B cell (primary cell): ENCODE data around the gene UBE2R2. TPM values are rescaled to one million over a fixed set of nuclear protein-coding genes. Genes with fewer than 3 reads are reported as not detected.

Experiments used
- ATAC-seq: fragments of 200-7000 bp; cut with Tn5 transposase; one replicate; pipeline ENCODE4 v1.10.0; 2021; ENCODE audit warnings: low read depth, mild to moderate bottlenecking, moderate number of reproducible peaks, moderate library complexity
- CTCF ChIA-PET: fragments of 350-600 bp; sonication (Branson Sonifier 250); formaldehyde crosslinking; loops from one replicate; lab custom pipeline; 2021; ENCODE audit warnings: antibody characterized with exemption, inconsistent platforms; lab: Charles Lee
- POLR2A ChIA-PET: fragments of 350-600 bp; sonication (Branson Sonifier 250); formaldehyde crosslinking; loops from one replicate; lab custom pipeline; 2021; ENCODE audit warnings: antibody characterized with exemption; lab: Charles Lee
- DNase-seq: peaks from one replicate; pipeline ENCODE4 v3.0.0; 2013
- H2AFZ ChIP-seq: 2 replicates; pipeline ENCODE4 v1.6.1; 2012; ENCODE audit warnings: mild to moderate bottlenecking, low read depth, low read length; ENCODE audit not compliant: insufficient read depth, poor library complexity, severe bottlenecking
- H3K27ac ChIP-seq, 2 donors: 1 replicate in 1 of 2; 2 replicates in 1 of 2; pipeline ENCODE4 v1.5.1; 2012 to 2013; ENCODE audit warnings: low read length in 2 of 2, mild to moderate bottlenecking in 2 of 2, moderate library complexity in 1 of 2
- H3K27me3 ChIP-seq, 4 experiments: fragments of 200-600 bp in 1 of 4; sonication (generic) in 1 of 4; replicated peaks in 1 of 4; 1 replicate in 2 of 4; 2 replicates in 2 of 4; pipeline versions ENCODE4 v1.6.1 to v1.7.0; 2013 to 2016; ENCODE audit warnings: low read length in 3 of 4, mild to moderate bottlenecking in 2 of 4, mixed read lengths in 1 of 4, moderate library complexity in 1 of 4; ENCODE audit not compliant: insufficient read depth in 4 of 4, control insufficient read depth in 3 of 4; ENCODE audit errors: control extremely low read depth in 1 of 4
- H3K36me3 ChIP-seq, 2 experiments: replicated peaks in 1 of 2; 1 replicate in 1 of 2; 2 replicates in 1 of 2; pipeline versions ENCODE4 v1.6.1 to v1.7.1; 2013; ENCODE audit warnings: low read length in 1 of 2; ENCODE audit not compliant: insufficient read depth in 2 of 2, control insufficient read depth in 1 of 2; ENCODE audit errors: control extremely low read depth in 1 of 2, extremely low read depth in 1 of 2
- H3K4me1 ChIP-seq, 2 donors: fragments of 200-600 bp in 1 of 2; sonication (generic) in 1 of 2; 1 replicate in 1 of 2; 2 replicates in 1 of 2; pipeline versions ENCODE4 v1.5.1 to v1.6.1; 2013 to 2017; ENCODE audit warnings: low read length in 2 of 2; ENCODE audit not compliant: control insufficient read depth in 2 of 2, insufficient read depth in 2 of 2
- H3K4me2 ChIP-seq: replicated peaks from 2 replicates; pipeline ENCODE3; 2012; ENCODE audit warnings: mild to moderate bottlenecking, low read depth, low read length; ENCODE audit not compliant: poor library complexity, severe bottlenecking
- H3K4me3 ChIP-seq, 5 experiments: fragments of 200-600 bp in 1 of 5; sonication (generic) in 1 of 5; 1 replicate in 3 of 5; 2 replicates in 2 of 5; pipeline versions ENCODE4 v1.5.1 to v1.7.0; 2011 to 2016; ENCODE audit warnings: low read length in 4 of 5, mild to moderate bottlenecking in 4 of 5, low read depth in 2 of 5, control low read depth in 1 of 5, moderate library complexity in 1 of 5; ENCODE audit not compliant: insufficient read depth in 1 of 5; ENCODE audit errors: control extremely low read depth in 1 of 5, extremely low read depth in 1 of 5
- H3K79me2 ChIP-seq: fragments of 200-600 bp; sonication (generic); one replicate; pipeline ENCODE4 v1.6.0; 2016; ENCODE audit warnings: low read length; ENCODE audit not compliant: control insufficient read depth, insufficient read depth
- H3K9ac ChIP-seq: fragments of 200-600 bp; sonication (generic); 2 replicates; pipeline ENCODE4 v1.6.1; 2017; ENCODE audit warnings: mild to moderate bottlenecking, low read length, moderate library complexity
- H3K9me3 ChIP-seq, 3 donors: one replicate each; pipeline versions ENCODE4 v1.6.1 to v1.7.1; 2013; ENCODE audit warnings: low read length in 2 of 3; ENCODE audit not compliant: control insufficient read depth in 2 of 3, insufficient read depth in 1 of 3; ENCODE audit errors: control extremely low read depth in 1 of 3
- H4K20me1 ChIP-seq: 2 replicates; pipeline ENCODE4 v1.6.0; 2012; ENCODE audit warnings: mild to moderate bottlenecking, low read length; ENCODE audit not compliant: insufficient read depth, control insufficient read depth, poor library complexity, severe bottlenecking
- H3K27ac Mint-ChIP-seq: one replicate; pipeline ENCODE4 v1.8.0; 2021; ENCODE audit warnings: mixed read lengths
- H3K27me3 Mint-ChIP-seq: one replicate; pipeline ENCODE4 v1.8.0; 2021; ENCODE audit warnings: mixed read lengths
- H3K4me1 Mint-ChIP-seq: one replicate; pipeline ENCODE4 v1.8.0; 2021; ENCODE audit warnings: mixed read lengths
- H3K4me3 Mint-ChIP-seq: one replicate; pipeline ENCODE4 v1.8.0; 2021; ENCODE audit warnings: mixed read lengths
- H3K9me3 Mint-ChIP-seq: one replicate; pipeline ENCODE4 v1.8.0; 2022; ENCODE audit warnings: mixed read lengths; ENCODE audit not compliant: insufficient read depth
- CTCF ChIP-seq: fragments of 200-600 bp; IDR thresholded peaks from one replicate; pipeline ENCODE4 v1.8.0; 2022; ENCODE audit warnings: antibody characterized with exemption, mild to moderate bottlenecking
- EZH2 ChIP-seq: IDR thresholded peaks from 2 replicates; pipeline ENCODE4 v1.6.1; 2012; ENCODE audit warnings: borderline replicate concordance, low read depth, mild to moderate bottlenecking, moderate library complexity, low read length; ENCODE audit not compliant: insufficient read depth, poor library complexity, severe bottlenecking
- WGBS: methylation state at CpG from one replicate; pipeline ENCODE4 v1.1.5; 2013; ENCODE audit warnings: missing lambda C conversion rate; ENCODE audit not compliant: insufficient coverage; 5-methylcytosine and 5-hydroxymethylcytosine counted together
- intact Hi-C: fragments of 100-400 bp; cut with micrococcal nuclease; formaldehyde crosslinking; loops from one replicate; pipeline ENCODE4 v1.10.0; 2022
- polyA plus RNA-seq: library from polyadenylated mRNA; depleted of rRNA; stranded (reverse); fragments of >200 nt; gene quantifications from 2 replicates; pipeline ENCODE4 v1.2.3, GENCODE V29; 2012
- total RNA-seq, 2 donors: library from RNA; stranded (reverse); fragments of 120-200 nt in 1 of 2; gene quantifications; 1 replicate in 1 of 2; 2 replicates in 1 of 2; pipeline versions ENCODE4 v1.2.3 to v1.2.4, GENCODE V29; 2013 to 2022

The UBE2R2 gene
- total and polyA plus RNA-seq, 2 donors (not counting 1 experiment from before 2014, with no cell fraction given) = 18.9 to 48.8 TPM

- Histone ChIP-seq H3K4me2 (no peak overlapping the region), H3K27me3 (no peaks in the 10 kb centered on the region), H3K9ac (no peak overlapping the region), H3K36me3 (peaks cover 11 to 84% of the 10 kb centered on the region in 2 experiments), H3K9me3 (no peaks in the 10 kb centered on the region), H3K4me3 (no peak overlapping the region), H3K4me1 (no peaks in the 10 kb centered on the region), H3K79me2 (no peaks in the 10 kb centered on the region), H4K20me1 (no peaks in the 10 kb centered on the region), H3K27ac (no peak overlapping the region), H2AFZ (no peak overlapping the region)
- DNase-seq (no peak), ATAC-seq (no peak)
- TF ChIP-seq EZH2 = no peak
- no peak for TF ChIP-seq CTCF
- intact Hi-C loops = no loop called here
- H3K9me3 Mint-ChIP-seq = no peaks in the 10 kb centered on the region
- 94% methylated on average over 3 of the region's 3 CpGs for WGBS
- H3K27ac Mint-ChIP-seq = no peak overlapping the region
- no peaks in the 10 kb centered on the region for H3K4me1 Mint-ChIP-seq
- ChIA-PET CTCF (no interaction called here), POLR2A (no interaction called here)
- H3K4me3 Mint-ChIP-seq = no peak overlapping the region
- H3K27me3 Mint-ChIP-seq = no peaks in the 10 kb centered on the region
These were observed 114.4 kb downstream of the UBE2R2 start for GRCh38 chr9:33931326-33931725.

- Mint-ChIP-seq H3K27me3 (no peaks in the 10 kb centered on the region), H3K4me1 (no peaks in the 10 kb centered on the region), H3K4me3 (no peak overlapping the region), H3K9me3 (no peaks in the 10 kb centered on the region), H3K27ac (no peak overlapping the region)
- H3K9ac ChIP-seq = no peak overlapping the region
- no peak overlapping the region for H3K27ac ChIP-seq
- no peak overlapping the region for H3K4me3 ChIP-seq
- 99% methylated on average over 19 of the region's 20 CpGs for WGBS
- H3K36me3 ChIP-seq = peaks cover 11 to 75% of the 10 kb centered on the region in 2 experiments
- ChIA-PET CTCF (interaction anchor here (1.2 kb wide), 1 partner anchor 445 kb away, joined by 3 read pairs; the partner anchor contains the start of gene MYORG), POLR2A (no interaction called here)
- H3K4me1 ChIP-seq = no peaks in the 10 kb centered on the region
- TF ChIP-seq CTCF (no peak), EZH2 (no peak)
- no peaks in the 10 kb centered on the region for H4K20me1 ChIP-seq
- intact Hi-C loops = no loop called here
- H3K4me2 ChIP-seq = no peak overlapping the region
- DNase-seq (no peak), ATAC-seq (no peak)
- H3K9me3 ChIP-seq = no peaks in the 10 kb centered on the region
- no peak overlapping the region for H2AFZ ChIP-seq
- H3K27me3 ChIP-seq = no peaks in the 10 kb centered on the region
- no peaks in the 10 kb centered on the region for H3K79me2 ChIP-seq
These were observed 115.3 kb downstream of the UBE2R2 start for GRCh38 chr9:33932078-33932807.
